IMR-90 (cell line): ENCODE results near the gene RNF130. TPM values are rescaled to one million over a fixed set of nuclear protein-coding genes. Genes with fewer than 3 reads are reported as not detected.

ENCODE experiments used
- ATAC-seq: fragments of 200-7000 bp; cut with Tn5 transposase; 2 replicates; pipeline ENCODE4 v1.9.1; 2020; ENCODE audit warnings: low read depth, mild to moderate bottlenecking, moderate library complexity
- BruUV-seq: library from RNA; stranded (reverse); fragments of 400-500 nt; replicated peaks from 2 replicates; lab custom pipeline; 2021; lab: Mats Ljungman, UMichigan
- CTCF ChIA-PET: fragments of 300-600 bp; formaldehyde crosslinking; extraction: SDS; loops from one replicate; lab custom pipeline; 2021; ENCODE audit warnings: antibody characterized with exemption; lab: Yijun Ruan, JAX
- POLR2A ChIA-PET: fragments of 300-600 bp; sonication (Branson Sonifier 250); formaldehyde crosslinking; loops from one replicate; lab custom pipeline; 2022; ENCODE audit warnings: antibody characterized with exemption; ENCODE audit not compliant: unreplicated experiment; lab: Charles Lee
- DNase-seq: peaks from one replicate; pipeline ENCODE4 v3.0.0; 2013
- H2AFZ ChIP-seq: replicated peaks from 2 replicates; pipeline ENCODE3; 2013; ENCODE audit warnings: low read length, mild to moderate bottlenecking; ENCODE audit not compliant: poor library complexity
- H2AK5ac ChIP-seq: 2 replicates; pipeline ENCODE4 v1.6.1; 2013; ENCODE audit warnings: low read depth, low read length, inconsistent platforms
- H2AK9ac ChIP-seq: replicated peaks from 2 replicates; pipeline ENCODE3; 2013; ENCODE audit warnings: mild to moderate bottlenecking, low read depth, low read length, moderate library complexity; ENCODE audit not compliant: poor library complexity
- H2BK120ac ChIP-seq: 2 replicates; pipeline ENCODE4 v1.6.1; 2013; ENCODE audit warnings: low read depth, low read length, inconsistent platforms
- H2BK15ac ChIP-seq: 3 replicates; pipeline ENCODE4 v1.6.1; 2013; ENCODE audit warnings: low read depth, low read length, inconsistent platforms
- H2BK20ac ChIP-seq: 2 replicates; pipeline ENCODE4 v1.6.1; 2013; ENCODE audit warnings: low read depth, mild to moderate bottlenecking, inconsistent platforms, low read length, moderate library complexity
- H2BK5ac ChIP-seq: 2 replicates; pipeline ENCODE4 v1.6.1; 2013; ENCODE audit warnings: mild to moderate bottlenecking, low read depth, low read length, inconsistent platforms; ENCODE audit not compliant: poor library complexity, severe bottlenecking
- H3K14ac ChIP-seq: replicated peaks from 2 replicates; pipeline ENCODE4 v1.6.1; 2013; ENCODE audit warnings: low read depth, low read length, inconsistent platforms
- H3K18ac ChIP-seq: 2 replicates; pipeline ENCODE4 v1.6.1; 2013; ENCODE audit warnings: low read depth, low read length, control low read depth
- H3K23ac ChIP-seq: 2 replicates; pipeline ENCODE4 v1.6.1; 2013; ENCODE audit warnings: low read depth, low read length, inconsistent platforms
- H3K27ac ChIP-seq: 2 replicates; pipeline ENCODE4 v1.5.1; 2013; ENCODE audit warnings: mild to moderate bottlenecking, control low read depth, low read length; ENCODE audit not compliant: insufficient read depth
- H3K27me3 ChIP-seq: 2 replicates; pipeline ENCODE4 v1.6.1; 2013; ENCODE audit warnings: low read length; ENCODE audit not compliant: control insufficient read depth, insufficient read depth
- H3K36me3 ChIP-seq: 2 replicates; pipeline ENCODE4 v1.6.1; 2013; ENCODE audit warnings: low read length, mixed read lengths; ENCODE audit not compliant: control insufficient read depth, insufficient read depth
- H3K4ac ChIP-seq: 2 replicates; pipeline ENCODE4 v1.6.1; 2013; ENCODE audit warnings: low read depth, low read length, inconsistent platforms
- H3K4me1 ChIP-seq: 2 replicates; pipeline ENCODE4 v1.6.1; 2013; ENCODE audit warnings: low read length, mixed read lengths; ENCODE audit not compliant: control insufficient read depth, insufficient read depth
- H3K4me2 ChIP-seq: 2 replicates; pipeline ENCODE4 v1.6.1; 2013; ENCODE audit warnings: low read depth, mild to moderate bottlenecking, control low read depth, low read length, moderate library complexity
- H3K4me3 ChIP-seq: 2 replicates; pipeline ENCODE4 v1.5.1; 2013; ENCODE audit warnings: low read depth, mild to moderate bottlenecking, control low read depth, low read length, moderate library complexity; ENCODE audit not compliant: insufficient read depth
- H3K56ac ChIP-seq: 2 replicates; pipeline ENCODE4 v1.6.1; 2013; ENCODE audit warnings: low read length, inconsistent platforms; ENCODE audit not compliant: insufficient read depth; ENCODE audit errors: extremely low read depth
- H3K79me1 ChIP-seq, 2 experiments: 2 replicates each; pipeline ENCODE4 v1.6.1; 2013; ENCODE audit warnings: low read length in 2 of 2, inconsistent platforms in 1 of 2, low read depth in 1 of 2
- H3K9ac ChIP-seq: 2 replicates; pipeline ENCODE4 v1.6.1; 2013; ENCODE audit warnings: low read depth, low read length, control low read depth
- H3K9me1 ChIP-seq: 2 replicates; pipeline ENCODE4 v1.6.1; 2013; ENCODE audit warnings: low read length, inconsistent platforms; ENCODE audit not compliant: insufficient read depth
- H3K9me3 ChIP-seq: 2 replicates; pipeline ENCODE4 v1.6.1; 2013; ENCODE audit warnings: low read length; ENCODE audit not compliant: control insufficient read depth, insufficient read depth
- H4K20me1 ChIP-seq: 2 replicates; pipeline ENCODE4 v1.6.1; 2013; ENCODE audit warnings: low read length, inconsistent platforms; ENCODE audit not compliant: insufficient read depth
- H4K5ac ChIP-seq: 2 replicates; pipeline ENCODE4 v1.6.1; 2013; ENCODE audit warnings: mild to moderate bottlenecking, low read depth, low read length, control low read depth
- H4K8ac ChIP-seq, 2 experiments: 2 replicates each; pipeline ENCODE4 v1.6.1; 2013; ENCODE audit warnings: low read depth in 2 of 2, low read length in 2 of 2, control low read depth in 1 of 2, inconsistent platforms in 1 of 2
- H4K91ac ChIP-seq: 2 replicates; pipeline ENCODE4 v1.6.1; 2013; ENCODE audit warnings: low read depth, low read length, inconsistent platforms; ENCODE audit not compliant: insufficient read depth
- BHLHE40 ChIP-seq: fragments of 150-350 bp; IDR thresholded peaks from 2 replicates; pipeline ENCODE4 v1.6.1; 2016; ENCODE audit warnings: mild to moderate bottlenecking, low read depth, low read length
- CEBPB ChIP-seq: IDR thresholded peaks from 2 replicates; pipeline ENCODE4 v1.6.1; 2012; ENCODE audit warnings: low read depth, low read length, improper control_type of control experiment
- CTCF ChIP-seq: conservative IDR thresholded peaks from 2 replicates; pipeline ENCODE4 v1.5.1; 2012; ENCODE audit warnings: mild to moderate bottlenecking, low read depth, low read length, improper control_type of control experiment
- ELK1 ChIP-seq: fragments of 150-350 bp; IDR thresholded peaks from 2 replicates; pipeline ENCODE4 v1.6.1; 2016; ENCODE audit warnings: low read depth, mild to moderate bottlenecking, low read length, moderate library complexity, borderline replicate concordance
- MAZ ChIP-seq: IDR thresholded peaks from 2 replicates; pipeline ENCODE4 v1.6.1; 2012; ENCODE audit warnings: low read depth, mild to moderate bottlenecking, low read length, improper control_type of control experiment, moderate library complexity, borderline replicate concordance
- POLR2A ChIP-seq: IDR thresholded peaks from 2 replicates; pipeline ENCODE4 v1.6.1; 2012; ENCODE audit warnings: mild to moderate bottlenecking, low read depth, low read length
- RFX5 ChIP-seq: IDR thresholded peaks from 2 replicates; pipeline ENCODE4 v1.8.0; 2012; ENCODE audit warnings: low read depth, mild to moderate bottlenecking, low read length, moderate library complexity
- WGBS, 2 experiments: methylation state at CpG; one replicate each; pipeline versions ENCODE4 v1.1.5 to v1.1.7; 2013; ENCODE audit warnings: missing lambda C conversion rate in 2 of 2; ENCODE audit not compliant: insufficient read length in 1 of 2; ENCODE audit errors: extremely low coverage in 2 of 2; 5-methylcytosine and 5-hydroxymethylcytosine counted together
- dilution Hi-C: fragments of 300-500 bp; cut with HindIII; formaldehyde crosslinking; loops from one replicate; pipeline ENCODE4 v1.14.3; 2018; ENCODE audit warnings: low sequenced_read_pairs; ENCODE audit not compliant: unreplicated experiment
- in situ Hi-C: fragments of 300-500 bp; cut with MboI; formaldehyde crosslinking; loops from 3 replicates; pipeline ENCODE4 v1.14.3; 2019; ENCODE audit warnings: low sequenced_read_pairs, inconsistent platforms, mixed read lengths
- intact Hi-C: fragments of 100-400 bp; cut with micrococcal nuclease; formaldehyde crosslinking; loops from 2 replicates; pipeline ENCODE4 v1.10.0; 2022
- polyA plus RNA-seq, 3 experiments: library from polyadenylated mRNA; depleted of rRNA; stranded (reverse); fragments of >200 nt; gene quantifications; 2 replicates each; pipeline ENCODE4 v1.2.3, GENCODE V29; 2012; ENCODE audit warnings: low replicate concordance in 1 of 3
- total RNA-seq: library from RNA; depleted of rRNA; stranded (reverse); fragments of >200 nt; gene quantifications from 2 replicates; pipeline ENCODE4 v1.2.3, GENCODE V29; 2012

RNF130 gene
- total and polyA plus RNA-seq, 2 of the 4 experiments (the other 2 are of a cell fraction): 12.9 to 21.7 TPM

GRCh38 chr5:180052211-180052818 lies 19.2 kb downstream of the RNF130 start:
- H3K23ac ChIP-seq: no peak overlapping the region
- in situ Hi-C loops: no loop called here
- H3K4me1 ChIP-seq: peaks cover 2% of the 10 kb centered on the region
- H2BK120ac ChIP-seq: no peak overlapping the region
- H4K20me1 ChIP-seq: peaks cover 3% of the 10 kb centered on the region; the same call in 1 of the 2 replicates
- H3K4ac ChIP-seq: no peak overlapping the region
- no peaks in the 10 kb centered on the region for H3K27me3 ChIP-seq
- H2BK20ac ChIP-seq: no peak overlapping the region
- H2AK9ac ChIP-seq: no peak overlapping the region
- no peak overlapping the region for H2BK5ac ChIP-seq
- no peak overlapping the region for H3K18ac ChIP-seq
- TF ChIP-seq CTCF (no peak), CEBPB (no peak), RFX5 (no peak), MAZ (no peak), POLR2A (no peak), BHLHE40 (no peak), ELK1 (no peak)
- no peak overlapping the region for H3K4me3 ChIP-seq
- no peak overlapping the region for H2AK5ac ChIP-seq
- no peaks in the 10 kb centered on the region for H3K36me3 ChIP-seq
- H2AFZ ChIP-seq: no peak overlapping the region
- no peaks in the 10 kb centered on the region for H3K9me3 ChIP-seq
- no peak overlapping the region for H3K9ac ChIP-seq
- H3K9me1 ChIP-seq: no peaks in the 10 kb centered on the region
- no peak overlapping the region for H3K4me2 ChIP-seq
- no peak overlapping the region for H3K14ac ChIP-seq
- H4K8ac ChIP-seq: no peak overlapping the region
- dilution Hi-C loops: no loop called here
- intact Hi-C loops: no loop called here
- no peak overlapping the region for H4K5ac ChIP-seq
- 100% methylated on average over 2 of the region's 5 CpGs; no CpG with 5 or more reads in 1 of the 2 experiments for WGBS, 2 experiments
- DNase-seq (no peak), ATAC-seq (no peak)
- no peak overlapping the region for H2BK15ac ChIP-seq
- no peak overlapping the region for H3K27ac ChIP-seq
- H4K91ac ChIP-seq: no peak overlapping the region
- no peak overlapping the region for H3K56ac ChIP-seq
- ChIA-PET POLR2A (no interaction called here), CTCF (no interaction called here)
- no TSS peak for BruUV-seq
- peaks cover 17 to 31% of the 10 kb centered on the region in 2 experiments for H3K79me1 ChIP-seq
